ENCODE data around the gene MLF1. TPM values are rescaled to one million over a fixed set of nuclear protein-coding genes. Genes with fewer than 3 reads are reported as not detected.

Gene MLF1
- total and polyA plus RNA-seq, 2 donors (not counting 1 experiment from before 2014, with no cell fraction given) = 0.25 TPM; not detected in 1

GRCh38 chr3:158602227-158602626, 31.2 kb downstream of the MLF1 start:
- H3K4me1 ChIP-seq (ENCODE audit: control insufficient read depth in 2 of 2, insufficient read depth in 2 of 2, low read length in 2 of 2) = no peaks in the 10 kb centered on the region
- H3K27ac ChIP-seq (ENCODE audit: low read length in 2 of 2) = no peak overlapping the region
- H3K79me2 ChIP-seq (ENCODE audit: control insufficient read depth, insufficient read depth, low read length) = no peaks in the 10 kb centered on the region
- no peak for ATAC-seq (ENCODE audit: low read depth)
- H3K27me3 ChIP-seq (replicated peaks in 1 of 4; ENCODE audit: control extremely low read depth in 1 of 4, control insufficient read depth in 3 of 4, insufficient read depth in 4 of 4, low read length in 3 of 4) = no peaks in the 10 kb centered on the region
- no peaks in the 10 kb centered on the region for H3K4me1 Mint-ChIP-seq
- H3K27me3 Mint-ChIP-seq = peaks cover 4% of the 10 kb centered on the region
- ChIA-PET CTCF (no interaction called here), POLR2A (no interaction called here)
- H3K4me2 ChIP-seq (replicated peaks; ENCODE audit: low read depth, low read length, poor library complexity, severe bottlenecking) = no peak overlapping the region
- TF ChIP-seq EZH2 (IDR thresholded peaks at IDR 0.05; ENCODE audit: borderline replicate concordance, insufficient read depth, low read depth, low read length, poor library complexity, severe bottlenecking) (no peak), CTCF (IDR thresholded peaks at IDR 0.05) (no peak)
- H3K4me3 ChIP-seq (ENCODE audit: control extremely low read depth in 1 of 5, extremely low read depth in 1 of 5, insufficient read depth in 1 of 5, low read depth in 2 of 5, low read length in 4 of 5) = no peak overlapping the region
- no peaks in the 10 kb centered on the region for H3K9me3 Mint-ChIP-seq (ENCODE audit: insufficient read depth)
- H3K9me3 ChIP-seq (ENCODE audit: control extremely low read depth in 1 of 3, control insufficient read depth in 2 of 3, insufficient read depth in 1 of 3, low read length in 2 of 3) = no peaks in the 10 kb centered on the region
- H4K20me1 ChIP-seq (ENCODE audit: control insufficient read depth, insufficient read depth, low read length, poor library complexity, severe bottlenecking) = no peaks in the 10 kb centered on the region
- no peak overlapping the region for H3K9ac ChIP-seq (ENCODE audit: low read length)
- no peak overlapping the region for H3K4me3 Mint-ChIP-seq
- H2AFZ ChIP-seq (ENCODE audit: insufficient read depth, low read depth, low read length, poor library complexity, severe bottlenecking) = no peak overlapping the region
- no peaks in the 10 kb centered on the region for H3K36me3 ChIP-seq (replicated peaks in 1 of 2; ENCODE audit: control extremely low read depth in 1 of 2, control insufficient read depth in 1 of 2, extremely low read depth in 1 of 2, insufficient read depth in 2 of 2, low read length in 1 of 2)
- no peak overlapping the region for H3K27ac Mint-ChIP-seq
- no peak for DNase-seq
- intact Hi-C loops (cut with micrococcal nuclease) = no loop called here

GRCh38 chr3:158617982-158618875, 47.2 kb downstream of the MLF1 start:
- ATAC-seq (ENCODE audit: low read depth) = no peak
- no peak for TF ChIP-seq CTCF (IDR thresholded peaks at IDR 0.05)
- TF ChIP-seq EZH2 (IDR thresholded peaks at IDR 0.05; ENCODE audit: borderline replicate concordance, insufficient read depth, low read depth, low read length, poor library complexity, severe bottlenecking) = no peak
- H3K4me1 ChIP-seq (ENCODE audit: control insufficient read depth in 2 of 2, insufficient read depth in 2 of 2, low read length in 2 of 2) = no peaks in the 10 kb centered on the region
- DNase-seq = no peak
- no CpG with 5 or more reads among the region's 1 CpG for WGBS (ENCODE audit: insufficient coverage)
- H3K36me3 ChIP-seq (replicated peaks in 1 of 2; ENCODE audit: control extremely low read depth in 1 of 2, control insufficient read depth in 1 of 2, extremely low read depth in 1 of 2, insufficient read depth in 2 of 2, low read length in 1 of 2) = no peaks in the 10 kb centered on the region
- Mint-ChIP-seq H3K27ac (no peak overlapping the region), H3K4me1 (no peaks in the 10 kb centered on the region), H3K4me3 (no peak overlapping the region), H3K9me3 (ENCODE audit: insufficient read depth) (no peaks in the 10 kb centered on the region), H3K27me3 (peaks cover 11% of the 10 kb centered on the region)
- no peaks in the 10 kb centered on the region for H3K79me2 ChIP-seq (ENCODE audit: control insufficient read depth, insufficient read depth, low read length)
- no peaks in the 10 kb centered on the region for H4K20me1 ChIP-seq (ENCODE audit: control insufficient read depth, insufficient read depth, low read length, poor library complexity, severe bottlenecking)
- no peak overlapping the region for H3K4me2 ChIP-seq (replicated peaks; ENCODE audit: low read depth, low read length, poor library complexity, severe bottlenecking)
- ChIA-PET POLR2A (no interaction called here), CTCF (no interaction called here)
- H3K9me3 ChIP-seq (ENCODE audit: control extremely low read depth in 1 of 3, control insufficient read depth in 2 of 3, insufficient read depth in 1 of 3, low read length in 2 of 3) = peaks cover 2 to 23% (median 6%) of the 10 kb centered on the region in 3 donors
- no peak overlapping the region for H3K9ac ChIP-seq (ENCODE audit: low read length)
- no peak overlapping the region for H3K27ac ChIP-seq (ENCODE audit: low read length in 2 of 2)
- H3K4me3 ChIP-seq (ENCODE audit: control extremely low read depth in 1 of 5, extremely low read depth in 1 of 5, insufficient read depth in 1 of 5, low read depth in 2 of 5, low read length in 4 of 5) = no peak overlapping the region
- no peaks in the 10 kb centered on the region for H3K27me3 ChIP-seq (replicated peaks in 1 of 4; ENCODE audit: control extremely low read depth in 1 of 4, control insufficient read depth in 3 of 4, insufficient read depth in 4 of 4, low read length in 3 of 4)
- no peak overlapping the region for H2AFZ ChIP-seq (ENCODE audit: insufficient read depth, low read depth, low read length, poor library complexity, severe bottlenecking)
- intact Hi-C loops (cut with micrococcal nuclease) = no loop called here

Data from B cell (primary cell).